Activated B cell treated with CpG ODN at 0.5 μM for 24 hours (primary cell): ENCODE measurements around the gene CALHM6. TPM values are rescaled to one million over a fixed set of nuclear protein-coding genes. Genes with fewer than 3 reads are reported as not detected.
A peak's percentile ranks its signal among the peaks of the same experiment; 100 is the strongest.

Source experiments
- ATAC-seq: fragments of 200-7000 bp; cut with Tn5 transposase; one replicate; pipeline ENCODE4 v1.10.0; 2021; ENCODE audit warnings: low read depth, mild to moderate bottlenecking, moderate library complexity
- CTCF ChIA-PET: fragments of 350-600 bp; sonication (Branson Sonifier 250); formaldehyde crosslinking; loops from one replicate; lab custom pipeline; 2021; ENCODE audit warnings: antibody characterized with exemption; lab: Charles Lee
- POLR2A ChIA-PET: fragments of 350-600 bp; sonication (Branson Sonifier 250); formaldehyde crosslinking; loops from one replicate; lab custom pipeline; 2021; ENCODE audit warnings: antibody characterized with exemption; lab: Charles Lee
- DNase-seq: peaks from one replicate; pipeline ENCODE4 v3.0.0; 2022
- H3K27ac Mint-ChIP-seq: one replicate; pipeline ENCODE4 v1.8.0; 2020; ENCODE audit warnings: mixed read lengths
- H3K27me3 Mint-ChIP-seq: one replicate; pipeline ENCODE4 v1.8.0; 2021; ENCODE audit warnings: mixed read lengths
- H3K36me3 Mint-ChIP-seq: one replicate; pipeline ENCODE4 v1.8.0; 2021; ENCODE audit warnings: low read depth, mixed read lengths
- H3K4me1 Mint-ChIP-seq: one replicate; pipeline ENCODE4 v1.8.0; 2021; ENCODE audit warnings: mixed read lengths
- H3K4me3 Mint-ChIP-seq: one replicate; pipeline ENCODE4 v1.8.0; 2020; ENCODE audit warnings: mild to moderate bottlenecking, mixed read lengths
- H3K9me3 Mint-ChIP-seq: one replicate; pipeline ENCODE4 v1.8.0; 2020; ENCODE audit warnings: mixed read lengths
- intact Hi-C: fragments of 100-400 bp; cut with micrococcal nuclease; formaldehyde crosslinking; loops from one replicate; pipeline ENCODE4 v1.15.1; 2024
- total RNA-seq: library from RNA; stranded (reverse); gene quantifications from 2 replicates; pipeline ENCODE4 v1.2.3, GENCODE V29; 2022
- TF ChIP-seq, protein P1 (sequence below): fragments of 200-600 bp; IDR thresholded peaks from one replicate; pipeline ENCODE4 v1.8.0; 2022; ENCODE audit warnings: antibody characterized with exemption, mild to moderate bottlenecking

CALHM6 gene
- total RNA-seq, 1 donor from 2014 or later = 15.0 TPM

DNA sequence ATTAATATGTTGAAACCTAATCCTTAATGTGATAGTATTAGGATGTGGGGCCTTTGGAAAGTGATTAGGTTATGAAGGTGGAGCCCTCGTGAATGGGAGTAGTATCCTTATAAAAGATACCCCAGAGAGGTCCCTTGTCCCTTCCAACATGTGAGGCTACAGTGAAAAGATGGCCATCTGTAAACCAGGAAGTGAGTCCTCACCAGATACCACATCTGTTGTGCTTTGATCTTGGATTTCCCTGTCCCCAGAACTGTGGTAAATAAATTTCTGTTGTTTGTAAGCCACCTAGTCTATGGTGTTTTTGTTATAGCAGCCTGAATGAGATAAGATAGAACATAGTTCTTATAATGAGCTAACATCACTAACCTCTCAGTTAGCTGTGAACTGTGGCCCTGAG is 16.6 kb upstream of the CALHM6 start:
- Mint-ChIP-seq H3K27me3 (no peaks in the 10 kb centered on the region), H3K9me3 (no peaks in the 10 kb centered on the region), H3K4me1 (peaks cover 23% of the 10 kb centered on the region), H3K4me3 (no peak overlapping the region), H3K27ac (no peak overlapping the region), H3K36me3 (no peaks in the 10 kb centered on the region)
- ChIA-PET CTCF (interaction anchor here (0.7 to 5.2 kb wide), 15 partner anchors 16 to 227 kb away, joined by 3 to 33 read pairs (median 4); partner anchors contain the start of gene CALHM6), POLR2A (interaction anchor here (0.6 kb wide), 1 partner anchor 40 kb away, joined by 3 read pairs; no protein-coding TSS in a partner anchor)
- TF ChIP-seq, protein P1, sequence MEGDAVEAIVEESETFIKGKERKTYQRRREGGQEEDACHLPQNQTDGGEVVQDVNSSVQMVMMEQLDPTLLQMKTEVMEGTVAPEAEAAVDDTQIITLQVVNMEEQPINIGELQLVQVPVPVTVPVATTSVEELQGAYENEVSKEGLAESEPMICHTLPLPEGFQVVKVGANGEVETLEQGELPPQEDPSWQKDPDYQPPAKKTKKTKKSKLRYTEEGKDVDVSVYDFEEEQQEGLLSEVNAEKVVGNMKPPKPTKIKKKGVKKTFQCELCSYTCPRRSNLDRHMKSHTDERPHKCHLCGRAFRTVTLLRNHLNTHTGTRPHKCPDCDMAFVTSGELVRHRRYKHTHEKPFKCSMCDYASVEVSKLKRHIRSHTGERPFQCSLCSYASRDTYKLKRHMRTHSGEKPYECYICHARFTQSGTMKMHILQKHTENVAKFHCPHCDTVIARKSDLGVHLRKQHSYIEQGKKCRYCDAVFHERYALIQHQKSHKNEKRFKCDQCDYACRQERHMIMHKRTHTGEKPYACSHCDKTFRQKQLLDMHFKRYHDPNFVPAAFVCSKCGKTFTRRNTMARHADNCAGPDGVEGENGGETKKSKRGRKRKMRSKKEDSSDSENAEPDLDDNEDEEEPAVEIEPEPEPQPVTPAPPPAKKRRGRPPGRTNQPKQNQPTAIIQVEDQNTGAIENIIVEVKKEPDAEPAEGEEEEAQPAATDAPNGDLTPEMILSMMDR = no peak
- no peak for ATAC-seq
- no peak for DNase-seq
- intact Hi-C loops = loop anchor here (1.0 to 5.0 kb wide), 6 partner anchors 18 to 157 kb away; partner anchors contain the start of gene DSE

DNA sequence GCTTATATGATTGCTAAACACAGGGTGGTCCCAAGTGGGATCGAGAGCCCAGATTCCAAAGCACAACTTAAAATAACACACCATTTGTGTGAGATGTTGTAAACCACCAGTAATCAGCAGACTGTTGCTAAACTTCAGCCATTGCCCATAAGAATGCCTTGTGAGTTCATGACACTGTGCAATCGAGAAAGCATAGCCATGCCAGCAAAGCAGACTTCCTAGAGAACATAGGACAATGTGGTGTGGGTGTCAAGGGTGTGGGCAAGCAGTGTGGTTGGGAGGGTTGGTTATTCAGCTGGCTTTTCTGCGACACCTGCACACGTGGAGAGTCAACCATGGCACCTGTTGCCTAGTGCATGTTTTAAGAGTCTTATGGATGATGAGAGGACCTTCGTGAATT is 16.1 kb upstream of the CALHM6 start:
- H3K27me3 Mint-ChIP-seq = no peaks in the 10 kb centered on the region
- no peak overlapping the region for H3K4me3 Mint-ChIP-seq
- ChIA-PET CTCF (interaction anchor here (0.6 to 5.2 kb wide), 15 partner anchors 16 to 227 kb away, joined by 3 to 33 read pairs (median 4); partner anchors contain the start of gene CALHM6), POLR2A (interaction anchor here (0.6 to 1.6 kb wide), 2 partner anchors 40 to 166 kb away, joined by 3 to 6 read pairs; partner anchors contain the start of gene TSPYL1)
- peaks cover 27% of the 10 kb centered on the region for H3K4me1 Mint-ChIP-seq
- ATAC-seq (no peak), DNase-seq (no peak)
- no peaks in the 10 kb centered on the region for H3K9me3 Mint-ChIP-seq
- intact Hi-C loops = loop anchor here (2.0 kb wide), 3 partner anchors 18 to 74 kb away; partner anchors contain the start of gene DSE
- TF ChIP-seq, protein P1 = no peak
- no peaks in the 10 kb centered on the region for H3K36me3 Mint-ChIP-seq
- H3K27ac Mint-ChIP-seq = no peak overlapping the region

DNA sequence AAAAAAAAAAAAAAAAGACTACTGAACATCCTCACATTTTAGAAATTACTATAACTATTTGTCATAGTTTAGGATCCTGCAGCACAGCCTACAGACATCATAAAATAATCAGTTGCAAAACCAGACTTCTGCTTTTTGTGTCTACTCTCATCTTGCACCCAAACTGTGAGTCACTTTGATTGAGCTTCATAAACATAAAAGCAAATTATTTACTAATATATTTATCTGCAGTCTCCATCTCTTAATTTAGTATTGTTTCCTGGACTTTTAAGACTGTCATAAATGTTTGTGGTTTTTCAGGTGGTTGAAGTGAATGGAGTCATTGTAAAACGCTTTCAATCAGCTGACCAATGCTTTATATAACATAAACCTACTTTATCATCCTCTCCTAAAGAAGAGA is 14.8 kb upstream of the CALHM6 start:
- Mint-ChIP-seq H3K9me3 (no peaks in the 10 kb centered on the region), H3K4me1 (peaks cover 38% of the 10 kb centered on the region), H3K27me3 (no peaks in the 10 kb centered on the region), H3K36me3 (no peaks in the 10 kb centered on the region), H3K27ac (no peak overlapping the region), H3K4me3 (no peak overlapping the region)
- intact Hi-C loops = no loop called here
- ChIA-PET POLR2A (interaction anchor here (0.7 to 1.6 kb wide), 4 partner anchors 14 to 167 kb away, joined by 3 to 8 read pairs (median 4); partner anchors contain the start of genes CALHM6 and TSPYL1), CTCF (interaction anchor here (0.8 to 5.2 kb wide), 7 partner anchors 19 to 161 kb away, joined by 3 to 33 read pairs (median 3); no protein-coding TSS in a partner anchor)
- ATAC-seq (peak; percentile 11), DNase-seq (no peak)
- TF ChIP-seq, protein P1 = no peak

DNA sequence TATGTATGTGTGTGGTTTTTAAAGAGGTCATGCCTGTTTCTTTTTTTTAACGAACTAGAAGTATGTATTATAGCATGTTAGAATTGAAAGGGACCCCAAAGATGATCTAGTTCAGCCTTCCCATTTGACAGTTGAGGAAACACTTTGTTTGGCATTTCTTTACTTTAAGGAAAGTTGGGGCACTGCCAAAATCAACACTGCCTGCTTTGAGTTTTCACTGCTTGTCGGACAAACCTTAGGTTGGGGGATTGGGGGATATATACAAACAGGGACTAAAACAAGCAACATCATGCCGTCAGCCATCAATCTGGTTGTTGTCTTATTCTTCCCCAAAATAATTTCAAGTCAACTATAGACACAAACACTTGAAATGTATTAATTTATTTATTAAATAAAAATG is 14.1 kb upstream of the CALHM6 start:
- POLR2A ChIA-PET = interaction anchor here (0.8 to 1.6 kb wide), 3 partner anchors 14 to 168 kb away, joined by 3 to 6 read pairs (median 3); partner anchors contain the start of genes CALHM6 and TSPYL1
- H3K4me3 Mint-ChIP-seq = no peak overlapping the region
- CTCF ChIA-PET = interaction anchor here (0.8 to 5.2 kb wide), 6 partner anchors 18 to 162 kb away, joined by 3 to 33 read pairs (median 3); no protein-coding TSS in a partner anchor
- no peak overlapping the region for H3K27ac Mint-ChIP-seq
- DNase-seq (no peak), ATAC-seq (no peak)
- peaks cover 44% of the 10 kb centered on the region for H3K4me1 Mint-ChIP-seq
- no peaks in the 10 kb centered on the region for H3K36me3 Mint-ChIP-seq
- TF ChIP-seq, protein P1 = no peak
- no peaks in the 10 kb centered on the region for H3K27me3 Mint-ChIP-seq
- intact Hi-C loops = no loop called here
- H3K9me3 Mint-ChIP-seq = no peaks in the 10 kb centered on the region

DNA sequence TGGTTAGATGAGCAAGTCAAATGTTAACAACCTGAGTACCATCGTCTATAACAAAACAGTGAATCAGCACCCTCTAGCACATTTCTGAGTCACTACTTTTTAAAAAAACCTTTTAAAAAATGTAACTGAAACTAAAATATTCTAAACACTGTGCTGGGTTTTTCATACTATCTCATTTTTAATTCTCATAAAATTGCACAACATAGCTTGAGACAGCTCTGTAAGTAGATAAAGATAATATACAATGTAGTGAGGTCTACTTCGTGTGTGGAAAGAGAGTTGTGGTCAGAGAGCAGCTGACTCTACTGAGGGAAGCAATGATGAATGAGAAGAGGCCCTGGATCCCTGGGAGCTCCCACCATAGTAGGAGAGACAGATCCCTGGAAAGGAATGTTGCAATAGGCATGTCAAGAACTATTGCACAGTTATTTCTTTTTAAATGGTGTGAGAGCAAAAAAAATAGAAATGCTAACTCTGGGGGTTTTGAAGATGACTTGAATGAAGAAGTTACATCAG is 13.6 kb upstream of the CALHM6 start:
- CTCF ChIA-PET = interaction anchor here (0.6 to 4.0 kb wide), 2 partner anchors 135 to 160 kb away, joined by 3 to 33 read pairs; no protein-coding TSS in a partner anchor
- ATAC-seq (no peak), DNase-seq (no peak)
- intact Hi-C loops = no loop called here
- Mint-ChIP-seq H3K36me3 (no peaks in the 10 kb centered on the region), H3K4me3 (no peak overlapping the region), H3K9me3 (no peaks in the 10 kb centered on the region), H3K27ac (no peak overlapping the region), H3K4me1 (peaks cover 44% of the 10 kb centered on the region), H3K27me3 (no peaks in the 10 kb centered on the region)
- POLR2A ChIA-PET = no interaction called here
- TF ChIP-seq, protein P1 = no peak
